Upper lobe of left lung (tissue), 4 donors: ENCODE results near the gene TTC28.

Source experiments
- POLR2A ChIP-seq, 4 donors: fragments of 450-650 bp; IDR thresholded peaks; one replicate each; pipeline ENCODE4 v1.5.1; 2016 to 2017; ENCODE audit warnings: antibody characterized with exemption in 4 of 4, mild to moderate bottlenecking in 2 of 4
- POLR2AphosphoS5 ChIP-seq, 2 donors: sonication (generic); formaldehyde crosslinking; IDR thresholded peaks; one replicate each; pipeline ENCODE4 v1.5.1; 2017; ENCODE audit warnings: antibody characterized with exemption in 2 of 2
- TF ChIP-seq, protein P1 (sequence below), 6 experiments: fragments of 450-650 bp in 4 of 6; fragments of 200-600 bp in 2 of 6; sonication (generic) in 2 of 6; IDR thresholded peaks; one replicate each; pipeline ENCODE4 v1.5.1; 2016 to 2019; ENCODE audit warnings: antibody characterized with exemption in 6 of 6

GRCh38 chr22:28205926-28206325, 473.7 kb downstream of the TTC28 start:
- TF ChIP-seq, protein P1, sequence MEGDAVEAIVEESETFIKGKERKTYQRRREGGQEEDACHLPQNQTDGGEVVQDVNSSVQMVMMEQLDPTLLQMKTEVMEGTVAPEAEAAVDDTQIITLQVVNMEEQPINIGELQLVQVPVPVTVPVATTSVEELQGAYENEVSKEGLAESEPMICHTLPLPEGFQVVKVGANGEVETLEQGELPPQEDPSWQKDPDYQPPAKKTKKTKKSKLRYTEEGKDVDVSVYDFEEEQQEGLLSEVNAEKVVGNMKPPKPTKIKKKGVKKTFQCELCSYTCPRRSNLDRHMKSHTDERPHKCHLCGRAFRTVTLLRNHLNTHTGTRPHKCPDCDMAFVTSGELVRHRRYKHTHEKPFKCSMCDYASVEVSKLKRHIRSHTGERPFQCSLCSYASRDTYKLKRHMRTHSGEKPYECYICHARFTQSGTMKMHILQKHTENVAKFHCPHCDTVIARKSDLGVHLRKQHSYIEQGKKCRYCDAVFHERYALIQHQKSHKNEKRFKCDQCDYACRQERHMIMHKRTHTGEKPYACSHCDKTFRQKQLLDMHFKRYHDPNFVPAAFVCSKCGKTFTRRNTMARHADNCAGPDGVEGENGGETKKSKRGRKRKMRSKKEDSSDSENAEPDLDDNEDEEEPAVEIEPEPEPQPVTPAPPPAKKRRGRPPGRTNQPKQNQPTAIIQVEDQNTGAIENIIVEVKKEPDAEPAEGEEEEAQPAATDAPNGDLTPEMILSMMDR (IDR thresholded peaks at IDR 0.05): no peak
- TF ChIP-seq POLR2AphosphoS5 (IDR thresholded peaks at IDR 0.05) (no peak), POLR2A (IDR thresholded peaks at IDR 0.05) (no peak)
